HG03442 (cell line): Measurements from ENCODE around the gene MAP3K7.

ENCODE experiments used
- ATAC-seq: cut with Tn5 transposase; IDR thresholded peaks from one replicate; pipeline ENCODE4 v1.9.1; 2021; ENCODE audit warnings: mild to moderate bottlenecking, moderate library complexity; ENCODE audit not compliant: unreplicated experiment

Gene MAP3K7

GRCh38 chr6:90485635-90486277, 101.1 kb downstream of the MAP3K7 start:
- no peak for ATAC-seq

DNA sequence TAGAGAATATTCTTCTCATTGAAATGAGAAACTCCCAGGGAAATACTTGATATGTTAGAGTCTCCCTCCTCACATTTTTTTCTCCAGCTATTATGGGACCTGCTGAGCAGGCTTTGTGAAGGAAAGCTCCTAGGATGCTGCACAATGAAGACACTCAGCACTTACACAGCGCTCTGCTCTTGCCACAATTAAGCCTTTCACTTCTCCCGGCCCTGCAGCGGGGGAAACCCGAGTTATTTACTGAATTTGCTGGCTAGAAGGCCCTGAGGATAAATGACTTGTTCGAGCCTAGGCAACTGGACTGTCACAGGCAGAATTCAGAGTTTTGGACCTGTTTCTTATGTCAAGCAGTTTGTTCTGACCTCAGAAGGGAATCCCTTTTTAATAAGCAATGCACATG, 102.0 kb downstream of the MAP3K7 start:
- ATAC-seq = no peak

DNA sequence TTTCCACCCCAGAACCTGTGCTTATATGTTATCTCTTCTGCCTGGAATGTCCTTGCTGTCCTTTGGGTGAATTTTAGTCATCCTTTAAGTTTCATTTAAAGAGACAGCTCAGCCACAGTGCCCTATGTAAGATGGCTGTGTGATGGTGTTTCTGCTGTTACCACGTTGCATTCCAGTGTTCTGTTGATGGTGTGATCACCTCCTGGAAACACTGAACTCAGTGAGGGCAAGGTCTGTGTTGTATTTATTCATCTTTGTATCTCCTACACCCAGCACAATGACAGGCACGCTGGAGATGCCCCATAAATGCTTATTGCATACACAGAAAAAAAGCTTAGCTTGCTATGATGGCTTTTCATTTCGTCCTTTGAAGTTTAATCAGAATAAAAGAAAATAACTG, 102.5 kb downstream of the MAP3K7 start:
- no peak for ATAC-seq

DNA sequence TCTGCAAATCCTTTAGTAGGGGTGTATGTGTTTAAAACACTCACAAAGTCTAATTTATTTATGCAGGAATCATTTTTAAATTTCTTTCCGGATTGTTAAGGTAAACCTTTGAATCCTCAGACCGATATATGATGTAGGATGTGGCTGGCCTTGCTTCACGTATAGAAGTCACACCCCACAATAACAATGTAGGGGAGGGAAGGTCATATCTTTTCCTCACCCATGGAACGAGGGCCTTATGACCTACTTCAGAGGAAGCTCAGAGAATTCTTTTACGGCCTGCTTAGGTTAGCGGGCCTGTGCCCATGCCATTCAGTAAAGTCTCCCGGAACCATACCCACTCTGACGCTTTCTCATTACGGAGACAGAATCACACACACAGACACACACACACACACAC, 102.9 kb downstream of the MAP3K7 start:
- ATAC-seq = no peak

DNA sequence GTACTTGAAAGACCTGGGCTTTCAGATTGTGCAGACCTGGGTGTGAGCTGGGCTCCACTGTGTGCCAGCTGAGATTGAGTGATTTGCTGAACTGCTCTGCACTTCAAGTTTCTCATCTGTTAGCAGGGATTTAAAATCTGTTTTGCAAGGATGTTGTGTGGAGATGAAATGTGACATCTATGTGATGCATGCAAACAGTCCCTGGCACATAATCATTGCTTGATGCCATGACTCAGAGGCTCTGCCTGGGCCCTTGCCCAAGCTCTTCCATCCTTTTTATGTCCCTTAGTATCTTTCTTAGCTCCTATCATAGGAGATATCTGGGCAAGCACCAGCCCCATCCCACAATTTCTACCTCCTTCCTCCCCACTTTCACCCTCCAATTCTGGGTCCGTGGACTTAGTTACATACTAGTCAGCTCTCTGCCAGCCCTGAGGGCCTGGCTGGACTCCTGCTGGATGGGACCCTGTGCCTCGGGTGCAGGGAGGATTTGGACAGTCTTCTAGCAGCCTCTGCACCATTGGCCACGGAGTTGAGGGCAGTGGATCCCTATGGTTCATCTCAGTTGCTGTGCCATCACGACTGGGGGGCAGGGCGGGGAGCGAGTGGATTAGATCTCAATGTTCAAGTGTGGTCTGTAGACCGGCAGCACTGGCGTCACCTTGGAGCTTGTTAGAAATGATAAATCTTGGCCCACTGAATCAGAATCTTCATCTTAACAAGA, 103.6 kb downstream of the MAP3K7 start:
- ATAC-seq = no peak

- ATAC-seq = no peak
These were observed 106.2 kb downstream of the MAP3K7 start for GRCh38 chr6:90480666-90481065.

- no peak for ATAC-seq
These were observed 107.3 kb downstream of the MAP3K7 start for GRCh38 chr6:90479603-90479926.

DNA sequence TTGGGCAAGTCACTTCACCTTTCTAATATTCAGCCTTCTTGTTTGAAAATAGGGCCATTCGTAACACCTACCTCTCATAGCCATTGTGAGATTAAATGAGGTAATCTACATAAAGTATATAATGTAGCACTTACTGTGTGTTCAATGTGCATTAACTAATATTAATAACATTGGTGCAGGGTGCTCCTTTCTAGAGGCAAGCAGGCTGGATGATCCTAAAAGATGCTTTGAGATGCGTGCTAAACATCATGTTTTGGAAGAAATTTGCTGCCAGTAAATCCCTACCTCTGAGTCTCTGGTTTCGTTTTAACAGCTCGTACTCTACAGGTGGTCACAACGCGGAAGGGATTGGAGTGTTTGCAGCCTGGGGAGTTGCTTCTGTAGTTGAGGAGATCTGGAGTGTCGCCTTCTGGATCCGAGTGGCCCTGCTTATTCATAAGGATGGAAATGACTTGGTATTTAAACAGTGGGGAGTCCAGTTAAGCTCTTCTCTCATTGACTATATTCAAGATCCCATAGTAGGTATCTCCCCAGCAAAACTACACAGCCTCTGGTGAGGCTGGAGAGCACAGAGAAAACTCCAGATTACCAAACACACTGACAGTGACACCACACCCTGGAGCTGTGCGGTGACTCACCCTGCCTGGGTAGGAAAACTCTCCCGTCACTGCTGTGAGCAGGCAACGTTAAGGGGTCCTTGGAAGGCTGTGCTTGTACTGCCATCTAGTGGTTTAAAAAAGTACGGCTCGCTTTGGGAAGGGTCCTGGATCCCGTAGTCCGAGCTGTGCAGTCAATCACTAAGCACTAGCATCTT, 107.9 kb downstream of the MAP3K7 start:
- ATAC-seq = peak; percentile 89

GRCh38 chr6:90478278-90478677, 108.6 kb downstream of the MAP3K7 start:
- ATAC-seq = no peak

DNA sequence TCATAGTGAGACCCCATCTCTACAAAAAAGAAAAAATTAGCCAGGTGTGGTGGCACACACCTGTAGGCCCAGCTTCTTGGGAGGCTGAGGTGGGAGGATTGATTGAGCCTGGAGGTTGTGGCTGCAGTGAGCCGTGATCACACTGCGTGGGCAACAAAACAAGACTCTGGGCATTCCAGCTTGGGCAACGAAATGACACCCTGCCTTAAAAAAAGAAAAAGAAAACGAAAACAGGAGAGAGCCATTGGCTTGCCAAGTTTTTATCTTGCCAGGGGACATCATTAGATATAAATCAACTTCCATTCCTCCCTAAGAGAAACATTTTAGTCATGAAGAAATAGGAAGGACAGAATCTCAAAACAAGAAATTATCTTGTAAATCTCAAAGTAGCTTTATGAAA, 109.5 kb downstream of the MAP3K7 start:
- no peak for ATAC-seq

- no peak for ATAC-seq
These were observed 114.2 kb downstream of the MAP3K7 start for GRCh38 chr6:90472716-90473115.

GRCh38 chr6:90471263-90471662, 115.6 kb downstream of the MAP3K7 start:
- no peak for ATAC-seq

GRCh38 chr6:90469906-90470305, 117.0 kb downstream of the MAP3K7 start:
- no peak for ATAC-seq

- ATAC-seq = no peak
These were observed 118.0 kb downstream of the MAP3K7 start for GRCh38 chr6:90468859-90469258.

DNA sequence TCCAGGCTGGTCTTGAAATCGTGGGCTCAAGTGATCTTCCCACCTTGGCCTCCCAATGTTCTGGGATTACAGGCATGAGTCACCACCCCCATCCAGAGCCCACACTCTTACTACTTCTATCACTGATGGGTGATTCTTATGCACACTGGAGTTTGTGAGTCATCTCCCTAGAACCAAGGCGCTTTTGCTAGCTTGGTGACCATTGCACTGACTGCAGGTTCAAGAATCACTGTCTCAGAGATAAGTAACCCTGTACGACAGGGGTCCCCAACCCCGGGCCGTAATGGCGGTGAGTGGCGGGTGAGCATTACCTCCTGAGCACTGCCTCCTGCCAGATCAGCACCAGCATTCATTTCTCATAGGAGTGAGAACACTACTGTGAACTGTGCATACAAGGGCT, 118.8 kb downstream of the MAP3K7 start:
- ATAC-seq = no peak

GRCh38 chr6:90467546-90467945, 119.3 kb downstream of the MAP3K7 start:
- ATAC-seq = no peak

GRCh38 chr6:90466154-90466940, 120.5 kb downstream of the MAP3K7 start:
- peak; percentile 75 for ATAC-seq

DNA sequence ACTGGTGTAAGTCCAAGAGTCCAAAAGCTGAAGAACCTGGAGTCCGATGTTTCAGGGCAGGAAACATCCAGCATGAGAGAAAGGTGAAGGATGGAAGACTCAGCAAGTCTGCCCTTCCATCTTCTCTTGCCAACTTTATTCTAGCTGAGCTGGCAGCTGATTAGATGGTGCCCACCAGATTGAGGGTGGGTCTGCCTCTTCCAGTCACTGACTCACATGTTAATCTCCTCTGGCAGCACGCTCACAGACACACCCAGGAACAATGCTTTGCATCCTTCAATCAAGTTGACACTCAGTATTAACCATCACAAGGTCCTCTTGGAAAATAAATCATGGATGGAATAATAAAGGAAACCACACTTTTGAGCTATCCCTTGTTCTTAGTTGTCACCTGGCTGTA, 121.2 kb downstream of the MAP3K7 start:
- ATAC-seq = no peak

- ATAC-seq = no peak
These were observed 122.4 kb downstream of the MAP3K7 start for GRCh38 chr6:90464507-90464906.

GRCh38 chr6:90463874-90464273, 123.0 kb downstream of the MAP3K7 start:
- no peak for ATAC-seq
